Activated CD4-positive, alpha-beta T cell treated with anti-CD3 and anti-CD28 coated beads for 48 hours (primary cell): ENCODE data around the gene CTTN.

Experiments used
- DNase-seq: peaks from one replicate; pipeline ENCODE4 v3.0.0-alpha.2; 2020

The CTTN gene

GRCh38 chr11:70410276-70411205 lies 12.2 kb downstream of the CTTN start:
- no peak for DNase-seq

GRCh38 chr11:70411713-70412452 lies 13.6 kb downstream of the CTTN start:
- DNase-seq: no peak

GRCh38 chr11:70413151-70413550 lies 14.8 kb downstream of the CTTN start:
- no peak for DNase-seq

- DNase-seq: no peak
Measured at GRCh38 chr11:70414341-70415100, 16.2 kb downstream of the CTTN start.

GRCh38 chr11:70415191-70415590 lies 16.9 kb downstream of the CTTN start:
- peak; percentile 11 for DNase-seq

- no peak for DNase-seq
Measured at GRCh38 chr11:70415642-70416395, 17.5 kb downstream of the CTTN start.

GRCh38 chr11:70416881-70417280 lies 18.6 kb downstream of the CTTN start:
- DNase-seq: no peak

- DNase-seq: no peak
Measured at GRCh38 chr11:70418130-70418529, 19.8 kb downstream of the CTTN start.

- no peak for DNase-seq
Measured at GRCh38 chr11:70419307-70420007, 21.1 kb downstream of the CTTN start.

GRCh38 chr11:70420008-70420464 lies 21.7 kb downstream of the CTTN start:
- no peak for DNase-seq

- no peak for DNase-seq
Measured at GRCh38 chr11:70420496-70420895, 22.2 kb downstream of the CTTN start.

- DNase-seq: no peak
Measured at GRCh38 chr11:70421123-70421522, 22.8 kb downstream of the CTTN start.

GRCh38 chr11:70422692-70423522 lies 24.6 kb downstream of the CTTN start:
- no peak for DNase-seq

- DNase-seq: peak; percentile 57
Measured at GRCh38 chr11:70423523-70424505, 25.5 kb downstream of the CTTN start.

- no peak for DNase-seq
Measured at GRCh38 chr11:70424765-70425344, 26.5 kb downstream of the CTTN start.

- no peak for DNase-seq
Measured at GRCh38 chr11:70427436-70427835, 29.1 kb downstream of the CTTN start.

GRCh38 chr11:70428701-70429427 lies 30.5 kb downstream of the CTTN start:
- DNase-seq: no peak

GRCh38 chr11:70429428-70429705 lies 31.0 kb downstream of the CTTN start:
- no peak for DNase-seq
